B cell (primary cell): Measurements from ENCODE around the gene RIC8B. TPM values are rescaled to one million over a fixed set of nuclear protein-coding genes. Genes with fewer than 3 reads are reported as not detected.

ENCODE experiments used
- ATAC-seq: fragments of 200-7000 bp; cut with Tn5 transposase; one replicate; pipeline ENCODE4 v1.10.0; 2021; ENCODE audit warnings: low read depth, mild to moderate bottlenecking, moderate number of reproducible peaks, moderate library complexity
- CTCF ChIA-PET: fragments of 350-600 bp; sonication (Branson Sonifier 250); formaldehyde crosslinking; loops from one replicate; lab custom pipeline; 2021; ENCODE audit warnings: antibody characterized with exemption, inconsistent platforms; lab: Charles Lee
- POLR2A ChIA-PET: fragments of 350-600 bp; sonication (Branson Sonifier 250); formaldehyde crosslinking; loops from one replicate; lab custom pipeline; 2021; ENCODE audit warnings: antibody characterized with exemption; lab: Charles Lee
- DNase-seq: peaks from one replicate; pipeline ENCODE4 v3.0.0; 2013
- H2AFZ ChIP-seq: 2 replicates; pipeline ENCODE4 v1.6.1; 2012; ENCODE audit warnings: mild to moderate bottlenecking, low read depth, low read length; ENCODE audit not compliant: insufficient read depth, poor library complexity, severe bottlenecking
- H3K27ac ChIP-seq, 2 donors: 1 replicate in 1 of 2; 2 replicates in 1 of 2; pipeline ENCODE4 v1.5.1; 2012 to 2013; ENCODE audit warnings: low read length in 2 of 2, mild to moderate bottlenecking in 2 of 2, moderate library complexity in 1 of 2
- H3K27me3 ChIP-seq, 4 experiments: fragments of 200-600 bp in 1 of 4; sonication (generic) in 1 of 4; replicated peaks in 1 of 4; 1 replicate in 2 of 4; 2 replicates in 2 of 4; pipeline versions ENCODE4 v1.6.1 to v1.7.0; 2013 to 2016; ENCODE audit warnings: low read length in 3 of 4, mild to moderate bottlenecking in 2 of 4, mixed read lengths in 1 of 4, moderate library complexity in 1 of 4; ENCODE audit not compliant: insufficient read depth in 4 of 4, control insufficient read depth in 3 of 4; ENCODE audit errors: control extremely low read depth in 1 of 4
- H3K36me3 ChIP-seq, 2 experiments: replicated peaks in 1 of 2; 1 replicate in 1 of 2; 2 replicates in 1 of 2; pipeline versions ENCODE4 v1.6.1 to v1.7.1; 2013; ENCODE audit warnings: low read length in 1 of 2; ENCODE audit not compliant: insufficient read depth in 2 of 2, control insufficient read depth in 1 of 2; ENCODE audit errors: control extremely low read depth in 1 of 2, extremely low read depth in 1 of 2
- H3K4me1 ChIP-seq, 2 donors: fragments of 200-600 bp in 1 of 2; sonication (generic) in 1 of 2; 1 replicate in 1 of 2; 2 replicates in 1 of 2; pipeline versions ENCODE4 v1.5.1 to v1.6.1; 2013 to 2017; ENCODE audit warnings: low read length in 2 of 2; ENCODE audit not compliant: control insufficient read depth in 2 of 2, insufficient read depth in 2 of 2
- H3K4me2 ChIP-seq: replicated peaks from 2 replicates; pipeline ENCODE3; 2012; ENCODE audit warnings: mild to moderate bottlenecking, low read depth, low read length; ENCODE audit not compliant: poor library complexity, severe bottlenecking
- H3K4me3 ChIP-seq, 5 experiments: fragments of 200-600 bp in 1 of 5; sonication (generic) in 1 of 5; 1 replicate in 3 of 5; 2 replicates in 2 of 5; pipeline versions ENCODE4 v1.5.1 to v1.7.0; 2011 to 2016; ENCODE audit warnings: low read length in 4 of 5, mild to moderate bottlenecking in 4 of 5, low read depth in 2 of 5, control low read depth in 1 of 5, moderate library complexity in 1 of 5; ENCODE audit not compliant: insufficient read depth in 1 of 5; ENCODE audit errors: control extremely low read depth in 1 of 5, extremely low read depth in 1 of 5
- H3K79me2 ChIP-seq: fragments of 200-600 bp; sonication (generic); one replicate; pipeline ENCODE4 v1.6.0; 2016; ENCODE audit warnings: low read length; ENCODE audit not compliant: control insufficient read depth, insufficient read depth
- H3K9ac ChIP-seq: fragments of 200-600 bp; sonication (generic); 2 replicates; pipeline ENCODE4 v1.6.1; 2017; ENCODE audit warnings: mild to moderate bottlenecking, low read length, moderate library complexity
- H3K9me3 ChIP-seq, 3 donors: one replicate each; pipeline versions ENCODE4 v1.6.1 to v1.7.1; 2013; ENCODE audit warnings: low read length in 2 of 3; ENCODE audit not compliant: control insufficient read depth in 2 of 3, insufficient read depth in 1 of 3; ENCODE audit errors: control extremely low read depth in 1 of 3
- H4K20me1 ChIP-seq: 2 replicates; pipeline ENCODE4 v1.6.0; 2012; ENCODE audit warnings: mild to moderate bottlenecking, low read length; ENCODE audit not compliant: insufficient read depth, control insufficient read depth, poor library complexity, severe bottlenecking
- H3K27ac Mint-ChIP-seq: one replicate; pipeline ENCODE4 v1.8.0; 2021; ENCODE audit warnings: mixed read lengths
- H3K27me3 Mint-ChIP-seq: one replicate; pipeline ENCODE4 v1.8.0; 2021; ENCODE audit warnings: mixed read lengths
- H3K4me1 Mint-ChIP-seq: one replicate; pipeline ENCODE4 v1.8.0; 2021; ENCODE audit warnings: mixed read lengths
- H3K4me3 Mint-ChIP-seq: one replicate; pipeline ENCODE4 v1.8.0; 2021; ENCODE audit warnings: mixed read lengths
- H3K9me3 Mint-ChIP-seq: one replicate; pipeline ENCODE4 v1.8.0; 2022; ENCODE audit warnings: mixed read lengths; ENCODE audit not compliant: insufficient read depth
- CTCF ChIP-seq: fragments of 200-600 bp; IDR thresholded peaks from one replicate; pipeline ENCODE4 v1.8.0; 2022; ENCODE audit warnings: antibody characterized with exemption, mild to moderate bottlenecking
- EZH2 ChIP-seq: IDR thresholded peaks from 2 replicates; pipeline ENCODE4 v1.6.1; 2012; ENCODE audit warnings: borderline replicate concordance, low read depth, mild to moderate bottlenecking, moderate library complexity, low read length; ENCODE audit not compliant: insufficient read depth, poor library complexity, severe bottlenecking
- WGBS: methylation state at CpG from one replicate; pipeline ENCODE4 v1.1.5; 2013; ENCODE audit warnings: missing lambda C conversion rate; ENCODE audit not compliant: insufficient coverage; 5-methylcytosine and 5-hydroxymethylcytosine counted together
- intact Hi-C: fragments of 100-400 bp; cut with micrococcal nuclease; formaldehyde crosslinking; loops from one replicate; pipeline ENCODE4 v1.10.0; 2022
- polyA plus RNA-seq: library from polyadenylated mRNA; depleted of rRNA; stranded (reverse); fragments of >200 nt; gene quantifications from 2 replicates; pipeline ENCODE4 v1.2.3, GENCODE V29; 2012
- total RNA-seq, 2 donors: library from RNA; stranded (reverse); fragments of 120-200 nt in 1 of 2; gene quantifications; 1 replicate in 1 of 2; 2 replicates in 1 of 2; pipeline versions ENCODE4 v1.2.3 to v1.2.4, GENCODE V29; 2013 to 2022

The RIC8B gene
- total and polyA plus RNA-seq, 2 donors (not counting 1 experiment from before 2014, with no cell fraction given): 3.0 to 14.8 TPM

- H4K20me1 ChIP-seq: no peaks in the 10 kb centered on the region
- Mint-ChIP-seq H3K27ac (no peak overlapping the region), H3K4me3 (no peak overlapping the region), H3K27me3 (peaks cover 5% of the 10 kb centered on the region), H3K4me1 (no peaks in the 10 kb centered on the region), H3K9me3 (no peaks in the 10 kb centered on the region)
- H3K79me2 ChIP-seq: no peaks in the 10 kb centered on the region
- no peaks in the 10 kb centered on the region for H3K4me1 ChIP-seq
- POLR2A ChIA-PET: no interaction called here
- peaks cover 0 to 1% (median 0%) of the 10 kb centered on the region in 3 donors for H3K9me3 ChIP-seq
- no peak overlapping the region for H3K4me3 ChIP-seq
- no peak for TF ChIP-seq EZH2
- no peak for TF ChIP-seq CTCF
- H3K9ac ChIP-seq: no peak overlapping the region
- no peak overlapping the region for H3K27ac ChIP-seq
- CTCF ChIA-PET: no interaction called here
- no peak overlapping the region for H2AFZ ChIP-seq
- peaks cover 0 to 3% (median 0%) of the 10 kb centered on the region in 4 experiments for H3K27me3 ChIP-seq
- 71% methylated on average over 1 of the region's 2 CpGs for WGBS
- DNase-seq: no peak
- intact Hi-C loops: no loop called here
- peaks cover 0 to 2% of the 10 kb centered on the region in 2 experiments for H3K36me3 ChIP-seq
- ATAC-seq: no peak
- H3K4me2 ChIP-seq: no peak overlapping the region
Measured at GRCh38 chr12:106855221-106855758, 80.8 kb downstream of the RIC8B start.

- H3K4me3 ChIP-seq: no peak overlapping the region
- H3K9me3 ChIP-seq: peaks cover 0 to 1% (median 0%) of the 10 kb centered on the region in 3 donors
- CTCF ChIA-PET: no interaction called here
- DNase-seq: no peak
- H3K4me3 Mint-ChIP-seq: no peak overlapping the region
- no peak overlapping the region for H3K9ac ChIP-seq
- H3K27me3 Mint-ChIP-seq: peaks cover 17% of the 10 kb centered on the region
- no peak overlapping the region for H3K27ac ChIP-seq
- no peaks in the 10 kb centered on the region for H3K4me1 ChIP-seq
- POLR2A ChIA-PET: no interaction called here
- no peak overlapping the region for H3K4me2 ChIP-seq
- H3K36me3 ChIP-seq: peaks cover 0 to 2% of the 10 kb centered on the region in 2 experiments
- H2AFZ ChIP-seq: no peak overlapping the region
- no peaks in the 10 kb centered on the region for H3K9me3 Mint-ChIP-seq
- intact Hi-C loops: no loop called here
- H3K27me3 ChIP-seq: peaks cover 0 to 23% (median under 1%) of the 10 kb centered on the region in 4 experiments
- ATAC-seq: no peak
- WGBS: no CpG with 5 or more reads among the region's 3 CpGs
- H3K27ac Mint-ChIP-seq: no peak overlapping the region
- H3K79me2 ChIP-seq: no peaks in the 10 kb centered on the region
- TF ChIP-seq CTCF (no peak), EZH2 (no peak)
- H3K4me1 Mint-ChIP-seq: no peaks in the 10 kb centered on the region
- no peaks in the 10 kb centered on the region for H4K20me1 ChIP-seq
Measured at GRCh38 chr12:106861984-106862916, 87.8 kb downstream of the RIC8B start.
